ENCODE results near the gene MAOA. TPM values are rescaled to one million over a fixed set of nuclear protein-coding genes. Genes with fewer than 3 reads are reported as not detected.

Gene MAOA
- total and polyA plus RNA-seq, 2 donors (not counting 1 experiment from before 2014, with no cell fraction given) = 0.05 TPM; not detected in 1

- no peak overlapping the region for H3K4me2 ChIP-seq (replicated peaks; ENCODE audit: low read depth, low read length, poor library complexity, severe bottlenecking)
- no peak overlapping the region for H3K27ac ChIP-seq (ENCODE audit: low read length in 2 of 2)
- no peak overlapping the region for H3K4me3 Mint-ChIP-seq
- H3K27me3 Mint-ChIP-seq = peaks cover 10% of the 10 kb centered on the region
- intact Hi-C loops (cut with micrococcal nuclease) = no loop called here
- ATAC-seq (ENCODE audit: low read depth) = no peak
- H3K9me3 Mint-ChIP-seq (ENCODE audit: insufficient read depth) = no peaks in the 10 kb centered on the region
- no peak for TF ChIP-seq EZH2 (IDR thresholded peaks at IDR 0.05; ENCODE audit: borderline replicate concordance, insufficient read depth, low read depth, low read length, poor library complexity, severe bottlenecking)
- no peak for TF ChIP-seq CTCF (IDR thresholded peaks at IDR 0.05)
- WGBS (ENCODE audit: insufficient coverage) = 100% methylated on average over 1 of the region's 5 CpGs
- ChIA-PET POLR2A (no interaction called here), CTCF (no interaction called here)
- no peaks in the 10 kb centered on the region for H3K9me3 ChIP-seq (ENCODE audit: control extremely low read depth in 1 of 3, control insufficient read depth in 2 of 3, insufficient read depth in 1 of 3, low read length in 2 of 3)
- DNase-seq = no peak
- H3K27ac Mint-ChIP-seq = no peak overlapping the region
- H4K20me1 ChIP-seq (ENCODE audit: control insufficient read depth, insufficient read depth, low read length, poor library complexity, severe bottlenecking) = no peaks in the 10 kb centered on the region
- no peak overlapping the region for H3K4me3 ChIP-seq (ENCODE audit: control extremely low read depth in 1 of 5, extremely low read depth in 1 of 5, insufficient read depth in 1 of 5, low read depth in 2 of 5, low read length in 4 of 5)
- no peaks in the 10 kb centered on the region for H3K4me1 Mint-ChIP-seq
- H2AFZ ChIP-seq (ENCODE audit: insufficient read depth, low read depth, low read length, poor library complexity, severe bottlenecking) = no peak overlapping the region
- H3K36me3 ChIP-seq (replicated peaks in 1 of 2; ENCODE audit: control extremely low read depth in 1 of 2, control insufficient read depth in 1 of 2, extremely low read depth in 1 of 2, insufficient read depth in 2 of 2, low read length in 1 of 2) = no peaks in the 10 kb centered on the region
- H3K4me1 ChIP-seq (ENCODE audit: control insufficient read depth in 2 of 2, insufficient read depth in 2 of 2, low read length in 2 of 2) = no peaks in the 10 kb centered on the region
- no peak overlapping the region for H3K9ac ChIP-seq (ENCODE audit: low read length)
- H3K27me3 ChIP-seq (replicated peaks in 1 of 4; ENCODE audit: control extremely low read depth in 1 of 4, control insufficient read depth in 3 of 4, insufficient read depth in 4 of 4, low read length in 3 of 4) = no peaks in the 10 kb centered on the region
- H3K79me2 ChIP-seq (ENCODE audit: control insufficient read depth, insufficient read depth, low read length) = no peaks in the 10 kb centered on the region
These were observed 15.6 kb upstream of the MAOA start for GRCh38 chrX:43640482-43640881.

DNA sequence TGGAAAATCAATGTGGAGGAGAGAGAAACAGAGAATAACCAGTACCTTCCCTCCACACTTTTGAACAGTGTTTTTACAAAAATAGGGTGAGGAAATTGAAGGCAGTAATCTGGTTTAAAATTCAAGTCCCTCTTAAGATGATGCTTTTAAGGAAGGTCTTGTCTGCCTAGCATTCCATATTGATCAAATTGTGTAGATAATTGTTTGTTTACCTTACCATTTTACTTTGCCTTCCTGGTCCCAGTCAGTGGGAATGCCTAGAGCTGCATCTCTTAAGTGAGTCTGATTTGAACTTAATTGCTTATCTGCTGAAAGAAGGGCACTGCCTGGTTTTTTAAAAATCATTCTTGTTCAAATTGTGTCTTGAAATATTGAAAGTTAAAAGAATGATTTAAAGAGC is 14.4 kb upstream of the MAOA start:
- no peaks in the 10 kb centered on the region for H3K4me1 ChIP-seq (ENCODE audit: control insufficient read depth in 2 of 2, insufficient read depth in 2 of 2, low read length in 2 of 2)
- no peak overlapping the region for H2AFZ ChIP-seq (ENCODE audit: insufficient read depth, low read depth, low read length, poor library complexity, severe bottlenecking)
- no peaks in the 10 kb centered on the region for H3K36me3 ChIP-seq (replicated peaks in 1 of 2; ENCODE audit: control extremely low read depth in 1 of 2, control insufficient read depth in 1 of 2, extremely low read depth in 1 of 2, insufficient read depth in 2 of 2, low read length in 1 of 2)
- ATAC-seq (ENCODE audit: low read depth) = no peak
- H3K27me3 Mint-ChIP-seq = peaks cover 8% of the 10 kb centered on the region
- H3K27me3 ChIP-seq (replicated peaks in 1 of 4; ENCODE audit: control extremely low read depth in 1 of 4, control insufficient read depth in 3 of 4, insufficient read depth in 4 of 4, low read length in 3 of 4) = no peaks in the 10 kb centered on the region
- TF ChIP-seq EZH2 (IDR thresholded peaks at IDR 0.05; ENCODE audit: borderline replicate concordance, insufficient read depth, low read depth, low read length, poor library complexity, severe bottlenecking) (no peak), CTCF (IDR thresholded peaks at IDR 0.05) (no peak)
- POLR2A ChIA-PET = no interaction called here
- no peak overlapping the region for H3K4me3 Mint-ChIP-seq
- no peak overlapping the region for H3K9ac ChIP-seq (ENCODE audit: low read length)
- H3K4me1 Mint-ChIP-seq = no peaks in the 10 kb centered on the region
- CTCF ChIA-PET = no interaction called here
- H3K4me2 ChIP-seq (replicated peaks; ENCODE audit: low read depth, low read length, poor library complexity, severe bottlenecking) = no peak overlapping the region
- no peaks in the 10 kb centered on the region for H3K9me3 Mint-ChIP-seq (ENCODE audit: insufficient read depth)
- intact Hi-C loops (cut with micrococcal nuclease) = no loop called here
- no peaks in the 10 kb centered on the region for H4K20me1 ChIP-seq (ENCODE audit: control insufficient read depth, insufficient read depth, low read length, poor library complexity, severe bottlenecking)
- no peak overlapping the region for H3K27ac Mint-ChIP-seq
- H3K4me3 ChIP-seq (ENCODE audit: control extremely low read depth in 1 of 5, extremely low read depth in 1 of 5, insufficient read depth in 1 of 5, low read depth in 2 of 5, low read length in 4 of 5) = no peak overlapping the region
- no peak for DNase-seq
- H3K79me2 ChIP-seq (ENCODE audit: control insufficient read depth, insufficient read depth, low read length) = no peaks in the 10 kb centered on the region
- H3K27ac ChIP-seq (ENCODE audit: low read length in 2 of 2) = no peak overlapping the region
- H3K9me3 ChIP-seq (ENCODE audit: control extremely low read depth in 1 of 3, control insufficient read depth in 2 of 3, insufficient read depth in 1 of 3, low read length in 2 of 3) = no peaks in the 10 kb centered on the region
